ENCODE results near the gene WDFY1.

Gene WDFY1

GRCh38 chr2:223856584-223856983 lies 88.6 kb downstream of the WDFY1 start:
- DNase-seq (ENCODE audit: low read depth, low spot score), result no peak

GRCh38 chr2:223856021-223856420 lies 89.1 kb downstream of the WDFY1 start:
- DNase-seq (ENCODE audit: low read depth, low spot score), result no peak

DNA sequence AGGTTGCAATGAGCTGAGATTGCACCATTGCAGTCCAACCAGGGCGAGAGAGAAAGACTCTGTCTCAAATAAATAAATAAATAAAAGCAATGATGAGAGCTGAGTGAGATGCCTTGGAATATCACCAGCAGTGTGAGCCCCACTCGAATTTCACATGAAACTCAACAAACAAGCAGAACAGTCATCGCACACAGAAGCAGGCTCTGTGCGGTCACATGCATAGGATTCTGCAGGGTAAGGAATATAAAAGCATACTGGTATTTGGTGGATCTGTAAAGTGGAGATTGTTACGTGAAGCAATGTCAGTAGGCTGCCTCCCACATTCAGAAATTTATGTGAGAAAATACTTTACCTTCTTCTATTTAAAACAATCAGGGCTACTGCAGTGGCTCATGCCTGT lies 89.7 kb downstream of the WDFY1 start:
- DNase-seq (ENCODE audit: low read depth, low spot score), result no peak

DNA sequence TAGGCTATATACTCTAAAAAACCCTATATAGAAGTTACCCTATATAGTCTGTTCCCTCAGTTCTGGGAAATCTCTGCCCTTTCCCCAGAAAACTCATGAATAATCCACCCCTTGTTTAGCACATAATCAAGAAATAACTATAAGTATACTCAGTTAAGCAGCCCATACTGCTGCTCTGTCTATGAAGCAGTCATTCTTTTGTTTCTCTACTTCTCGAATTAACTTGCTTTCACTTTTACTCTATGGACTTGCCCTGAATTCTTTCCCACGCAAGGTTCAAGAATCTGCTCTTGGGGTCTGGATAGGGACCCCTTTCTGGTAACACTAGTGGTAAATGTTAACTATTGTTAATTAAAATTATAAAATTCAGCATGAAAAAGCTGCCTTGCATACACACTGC lies 90.4 kb downstream of the WDFY1 start:
- DNase-seq (ENCODE audit: low read depth, low spot score), result no peak

DNA sequence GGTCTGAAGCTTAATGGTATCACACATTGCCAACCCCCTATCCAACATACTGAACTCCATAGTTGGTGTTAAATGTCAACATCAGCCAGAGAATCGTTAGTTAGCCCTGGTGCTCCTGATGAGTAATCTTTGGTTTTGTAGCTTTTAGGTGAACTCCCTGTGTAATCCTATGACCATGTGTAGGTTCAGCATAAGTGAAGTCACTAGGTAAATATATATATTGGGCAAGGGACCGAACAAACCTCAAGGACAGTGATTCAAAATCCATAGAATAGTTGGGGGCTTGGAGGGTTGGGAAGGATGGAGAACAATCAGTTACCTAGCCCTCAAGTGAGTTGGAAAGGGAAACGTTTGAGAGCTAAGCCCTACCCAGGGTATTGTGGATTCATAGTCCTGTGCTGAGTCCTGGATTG lies 91.7 kb downstream of the WDFY1 start:
- DNase-seq (ENCODE audit: low read depth, low spot score), result no peak

DNA sequence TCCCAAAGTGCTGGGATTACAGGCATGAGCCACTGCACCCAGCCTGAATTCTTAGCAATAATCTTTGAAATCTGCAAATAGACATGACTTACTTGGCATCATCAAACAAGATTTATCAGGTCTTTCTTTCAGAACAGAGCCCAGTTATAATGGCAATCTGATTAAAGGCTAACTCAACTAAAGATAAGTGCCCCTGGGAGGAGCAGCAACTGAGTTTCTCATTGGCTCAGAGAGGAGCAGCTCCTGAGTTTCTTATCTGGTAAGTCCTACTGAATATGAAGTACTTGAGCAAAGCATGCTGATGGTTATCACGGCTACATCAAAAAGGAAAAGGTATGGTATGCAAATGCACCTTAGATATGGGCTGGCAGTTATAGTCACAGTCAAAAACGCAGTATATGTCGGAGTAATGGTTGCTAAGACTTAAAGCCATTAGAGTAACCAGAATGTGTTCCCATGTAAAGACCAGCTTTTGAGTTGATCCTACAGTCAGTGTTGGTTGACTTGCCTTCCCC lies 92.8 kb downstream of the WDFY1 start:
- DNase-seq (ENCODE audit: low read depth, low spot score), result no peak

DNA sequence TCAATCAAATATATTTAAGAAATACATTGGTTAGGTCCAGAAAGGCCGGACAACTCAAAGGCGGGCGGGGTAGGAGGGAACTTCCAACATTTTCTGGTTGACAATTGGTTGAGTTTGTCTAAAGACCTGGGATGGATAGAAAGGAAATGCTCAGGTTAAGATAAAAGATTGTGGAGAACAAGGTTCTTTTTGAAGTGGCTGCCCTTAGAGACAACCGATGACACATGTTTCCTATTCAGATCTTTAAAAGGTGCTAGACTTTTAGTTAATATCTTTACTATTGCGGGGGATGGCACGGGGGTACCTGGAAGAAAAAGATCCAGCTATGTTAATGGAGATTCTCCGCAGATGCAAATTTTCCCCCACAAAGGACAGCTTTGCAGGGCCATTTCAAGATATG lies 97.7 kb downstream of the WDFY1 start:
- DNase-seq (ENCODE audit: low read depth, low spot score), result no peak

GRCh38 chr2:223846515-223846914 lies 98.6 kb downstream of the WDFY1 start:
- no peak for DNase-seq (ENCODE audit: low read depth, low spot score)

DNA sequence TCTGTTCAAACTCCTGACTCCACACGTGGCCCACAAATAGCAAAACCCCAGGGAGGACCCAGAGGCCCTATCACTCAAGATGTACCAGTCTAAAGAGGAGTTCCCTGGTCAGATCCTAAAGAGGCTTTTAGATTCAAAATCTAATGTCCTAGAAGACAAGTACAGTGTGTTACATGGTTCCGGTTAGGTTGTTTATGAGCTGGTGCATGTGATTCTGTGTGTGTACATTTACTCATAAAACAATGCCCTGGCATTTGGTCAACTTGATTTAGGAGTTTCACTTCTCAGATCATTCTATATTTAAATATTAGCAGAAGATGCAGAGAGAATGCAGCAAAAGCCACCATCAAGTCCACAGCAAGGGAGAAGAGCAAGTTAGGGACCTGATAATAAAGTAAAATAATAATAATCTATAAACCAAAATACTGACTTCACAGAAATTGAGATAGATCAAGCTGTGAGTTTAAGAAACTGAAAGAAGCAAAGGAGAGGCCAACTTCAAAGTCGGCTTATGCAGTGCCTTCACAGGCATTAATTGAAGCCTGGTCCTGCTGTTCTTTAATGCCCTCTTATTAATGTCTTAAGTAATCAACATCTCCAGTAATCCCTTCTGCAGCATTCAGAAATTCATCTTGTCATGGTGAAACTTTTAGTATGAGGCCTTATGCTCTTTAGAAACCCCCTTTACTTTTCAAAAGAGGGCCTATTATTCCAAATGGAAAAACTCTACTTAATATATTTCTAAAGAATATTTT lies 103.5 kb downstream of the WDFY1 start:
- DNase-seq (ENCODE audit: low read depth, low spot score), result no peak

DNA sequence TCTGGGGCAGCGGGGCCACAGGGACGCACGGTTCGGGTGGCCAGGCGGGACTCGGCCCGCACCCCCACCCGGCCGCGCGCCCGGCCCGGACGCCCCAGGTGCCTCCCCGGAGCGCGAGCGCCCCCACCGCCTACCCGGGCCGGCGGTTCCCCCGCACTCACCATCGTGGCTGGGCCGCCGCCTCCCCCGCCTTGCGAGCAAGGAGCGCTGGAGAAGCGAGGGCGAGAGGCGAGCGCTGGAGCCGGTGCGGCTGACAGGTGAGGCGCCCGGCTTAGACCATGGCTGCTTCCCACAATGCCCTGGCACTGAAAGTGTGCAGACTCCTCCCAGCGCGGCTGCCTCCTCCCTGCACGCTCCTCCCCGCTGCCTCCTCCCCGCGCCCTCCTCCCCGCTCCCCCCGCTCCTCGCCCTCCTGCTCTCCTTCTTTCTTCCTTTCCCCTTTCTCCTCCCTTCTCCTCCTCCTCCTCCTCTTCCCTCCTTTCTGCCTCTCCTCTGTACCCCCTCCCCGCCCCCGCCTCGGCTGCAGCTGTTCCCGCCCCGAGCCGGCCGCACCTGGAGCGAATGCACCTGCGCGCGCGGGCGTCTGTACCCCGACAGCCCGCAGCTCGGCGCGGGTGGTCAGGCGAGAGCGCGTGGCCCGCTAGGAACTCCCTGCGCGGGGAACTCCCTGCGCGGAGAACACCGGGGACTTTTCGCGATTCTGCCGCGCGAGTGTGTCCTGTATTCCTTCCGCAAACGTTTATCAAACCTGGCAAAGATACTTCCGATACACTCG lies 107.7 kb downstream of the WDFY1 start, which contains the start of gene AP1S3:
Gene AP1S3, minus strand, starts transcription at position 296 of the 775 bp plus-strand sequence. Its CDS starts 132 bp downstream, at position 164.
- DNase-seq (ENCODE audit: low read depth, low spot score), result no peak

DNA sequence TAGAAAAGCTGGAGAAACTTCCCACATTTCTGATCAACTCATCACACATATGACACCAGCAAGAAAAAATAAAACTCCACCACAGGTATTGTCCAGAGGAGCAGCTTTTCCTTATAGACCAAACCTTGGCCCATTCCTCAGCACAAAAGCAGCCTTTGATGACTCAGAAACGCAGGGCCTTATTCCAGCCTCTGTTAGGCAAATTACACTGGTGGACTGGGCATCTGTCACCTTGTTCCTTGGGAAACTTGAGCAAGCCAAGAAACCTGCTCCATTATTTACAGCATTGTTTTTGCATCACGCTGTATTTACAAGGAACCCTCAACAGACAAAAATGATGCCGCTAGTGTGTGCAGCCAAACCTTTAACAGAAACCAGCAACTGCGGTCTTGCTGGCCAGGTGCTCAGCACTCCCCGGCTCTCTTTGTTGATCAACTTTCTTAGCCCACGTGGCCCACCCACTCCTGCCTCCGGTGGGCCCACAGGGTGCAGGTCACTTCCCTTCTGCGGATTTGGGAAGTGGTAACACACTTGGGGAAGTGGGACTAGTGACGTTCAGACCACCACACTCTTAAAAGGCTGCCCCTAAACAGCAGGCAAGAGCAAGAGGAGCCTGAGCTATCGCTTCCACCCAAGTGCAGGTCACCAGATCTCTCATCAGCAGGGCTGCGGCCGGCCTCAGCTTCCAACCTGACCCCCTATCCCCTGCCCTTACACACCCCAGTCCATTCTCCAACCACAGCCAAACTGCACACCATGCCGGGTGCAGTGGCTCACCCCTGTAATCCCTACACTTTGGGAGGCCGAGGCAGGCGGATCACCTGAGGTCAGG lies 109.2 kb downstream of the WDFY1 start:
- DNase-seq (ENCODE audit: low read depth, low spot score), result no peak

DNA sequence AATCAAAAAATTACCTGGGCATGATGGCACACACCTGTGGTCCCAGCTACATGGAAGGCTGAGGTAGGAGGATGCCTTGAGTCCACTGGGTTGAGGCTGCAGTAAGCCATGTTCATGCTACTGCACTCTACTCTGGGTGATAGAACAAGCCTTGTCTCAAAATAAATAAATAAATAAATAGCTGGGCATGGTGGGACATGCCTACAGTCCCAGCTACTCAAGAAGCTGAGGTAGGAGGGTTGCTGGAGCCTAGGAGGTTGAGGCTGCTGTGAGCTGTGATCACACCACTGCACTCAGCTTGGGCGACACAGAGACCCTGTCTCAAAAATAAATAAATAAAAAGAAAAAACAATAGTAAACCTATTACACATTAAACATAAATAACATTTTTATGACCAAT lies 110.7 kb downstream of the WDFY1 start:
- no peak for DNase-seq (ENCODE audit: low read depth, low spot score)

- DNase-seq (ENCODE audit: low read depth, low spot score), result no peak
Observed at GRCh38 chr2:223832241-223832903, 112.8 kb downstream of the WDFY1 start.

DNA sequence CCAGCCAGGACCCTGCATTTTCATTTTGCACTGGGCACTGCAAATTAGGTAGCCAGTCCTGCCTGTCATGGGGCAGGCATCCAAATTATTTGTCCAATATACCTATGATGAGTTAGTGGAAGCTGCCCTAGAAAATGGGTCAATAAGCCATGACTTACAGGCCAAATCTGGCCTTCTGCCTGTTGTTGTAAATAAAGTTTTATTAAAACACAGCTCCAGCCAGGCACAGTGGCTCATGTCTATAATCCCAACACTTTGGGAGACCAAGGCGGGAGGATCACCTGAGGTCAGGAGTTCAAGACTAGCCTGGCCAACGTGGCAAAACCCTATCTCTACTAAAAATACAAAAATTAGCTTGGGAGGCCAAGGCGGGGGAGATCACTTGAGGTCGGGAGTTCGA lies 116.0 kb downstream of the WDFY1 start:
- no peak for DNase-seq (ENCODE audit: low read depth, low spot score)

- DNase-seq (ENCODE audit: low read depth, low spot score), result no peak
Observed at GRCh38 chr2:223828314-223828713, 116.8 kb downstream of the WDFY1 start.

GRCh38 chr2:223826995-223827394 lies 118.1 kb downstream of the WDFY1 start:
- no peak for DNase-seq (ENCODE audit: low read depth, low spot score)

All from brain pericyte (primary cell).